Measurements from ENCODE around the gene EN2.
"Not testable (repeated sequence)": the region's sequence is repeated elsewhere in the genome, so short reads cannot be mapped to it uniquely, and the experiment has no call there.

The EN2 gene

DNA sequence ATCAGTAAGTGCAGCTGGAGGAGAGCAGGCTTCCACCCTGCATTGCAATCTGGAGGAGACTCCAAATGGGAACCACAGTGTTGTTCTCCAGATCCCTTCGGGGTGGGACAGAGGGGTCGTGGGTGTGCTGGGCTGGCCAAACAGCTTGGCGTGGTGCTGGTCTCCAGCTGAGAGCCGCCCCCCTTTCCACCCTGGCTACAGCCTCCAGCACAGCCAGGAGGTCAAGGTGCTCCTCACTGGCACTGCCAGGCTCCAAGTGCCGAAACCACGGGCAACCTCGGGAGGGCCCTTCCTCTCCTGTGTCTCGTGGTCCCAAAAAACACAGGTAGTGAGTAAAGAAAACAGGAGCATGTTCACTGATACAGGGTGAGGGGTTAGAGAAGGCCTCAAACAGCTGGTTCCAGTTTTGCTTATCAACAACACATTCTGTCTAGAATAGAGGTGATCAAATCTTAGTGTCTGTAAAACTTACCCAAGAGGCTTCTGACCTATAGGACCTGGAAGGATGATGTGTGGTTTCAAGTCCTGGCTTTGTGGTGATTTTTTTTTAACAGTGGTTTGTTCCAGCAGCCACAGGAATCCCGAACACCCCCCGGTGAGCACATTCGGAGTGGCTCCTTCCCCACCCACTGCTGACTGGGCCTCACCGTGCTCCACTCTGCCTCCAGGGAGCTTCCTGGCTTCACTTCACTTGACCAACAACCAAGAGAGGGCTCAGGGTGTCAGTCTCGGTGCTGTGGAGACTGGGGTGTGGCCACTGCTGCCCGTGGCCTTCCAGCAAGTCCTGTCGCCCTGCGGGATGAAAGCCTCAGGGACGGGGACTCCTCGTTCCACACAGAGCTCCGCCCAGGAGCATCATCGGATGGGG lies 31.2 kb upstream of the EN2 start:
- no peak for DNase-seq

DNA sequence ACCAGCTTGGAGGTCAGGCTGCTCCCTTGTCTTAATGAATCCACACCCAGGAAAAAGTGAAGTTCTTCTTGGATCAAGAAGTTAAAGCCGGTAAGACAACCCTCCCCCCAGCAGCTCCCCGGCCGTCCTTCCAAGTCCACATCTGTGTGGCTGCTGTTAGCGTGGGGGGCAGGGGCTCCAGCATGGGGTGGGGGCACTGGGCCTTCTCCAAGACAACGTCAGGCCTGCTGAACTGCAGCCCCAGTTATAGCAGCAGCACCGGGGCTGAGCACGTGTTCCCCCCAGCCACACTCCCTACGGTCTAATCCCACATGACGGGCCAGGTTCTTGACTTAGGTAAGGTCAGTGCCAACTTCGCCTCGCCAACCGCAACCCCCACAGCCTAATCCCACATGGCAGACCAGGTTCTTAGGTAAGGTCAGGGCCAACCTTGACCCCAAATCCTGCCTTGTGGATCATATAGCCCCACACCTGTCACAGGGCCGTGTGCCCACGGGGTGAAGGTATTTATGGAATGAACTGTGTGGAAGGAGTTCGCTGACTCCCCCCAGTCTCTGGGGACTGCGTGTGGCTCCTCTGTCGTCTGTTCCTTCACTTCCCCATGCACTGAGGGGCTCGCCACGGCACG lies 30.4 kb upstream of the EN2 start:
- DNase-seq: no peak

DNA sequence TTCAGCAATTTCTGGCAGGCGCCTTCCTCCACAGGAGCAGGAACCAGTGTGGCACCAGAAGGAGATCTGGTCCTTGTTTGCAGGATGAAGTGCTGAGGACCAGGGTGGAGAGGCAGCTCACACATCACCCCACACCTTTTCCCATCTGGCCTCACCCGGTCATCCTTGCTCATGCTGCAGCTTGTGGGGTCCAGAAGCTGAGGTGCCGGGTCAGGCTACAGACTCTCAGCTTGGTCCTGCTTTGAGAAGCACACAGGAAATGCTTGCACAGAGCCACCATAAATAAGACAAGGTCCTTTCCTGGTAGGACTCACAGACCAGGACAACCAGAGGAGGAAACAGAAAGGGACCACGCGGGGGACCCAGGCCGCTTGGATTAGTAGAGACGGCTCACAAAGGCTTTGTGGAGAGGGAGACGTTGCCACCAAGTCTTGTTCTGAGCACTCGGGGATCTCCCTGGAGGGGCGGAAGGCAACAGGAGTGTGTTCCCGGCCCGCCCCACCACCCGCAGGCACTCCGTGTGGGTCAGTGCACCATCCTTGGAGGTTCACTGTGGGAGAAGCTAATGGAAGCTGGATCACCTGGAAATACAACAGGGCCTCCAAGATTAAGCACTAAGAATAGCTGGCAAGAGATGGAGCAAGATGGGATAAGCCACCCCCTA lies 29.6 kb upstream of the EN2 start:
- DNase-seq: no peak

DNA sequence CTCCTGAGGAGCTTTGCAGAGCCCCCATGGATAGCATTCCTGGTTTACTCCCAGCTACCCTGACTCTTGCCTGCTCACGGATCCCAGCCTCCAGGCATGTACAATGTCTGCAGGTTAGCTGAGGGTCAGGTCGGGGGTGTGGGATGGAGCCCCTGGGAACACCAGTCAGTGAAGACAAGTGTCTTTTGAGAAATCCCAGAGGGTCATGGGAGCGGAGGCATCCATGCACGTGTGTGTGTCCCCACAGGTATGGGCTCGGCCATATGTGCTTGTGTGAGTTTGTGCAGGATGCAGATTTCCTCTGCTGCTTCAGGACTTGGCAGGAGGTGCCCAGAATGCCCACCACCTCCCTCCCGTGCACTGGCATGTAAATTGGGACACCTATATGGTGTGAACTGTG lies 28.3 kb upstream of the EN2 start:
- no peak for DNase-seq

DNA sequence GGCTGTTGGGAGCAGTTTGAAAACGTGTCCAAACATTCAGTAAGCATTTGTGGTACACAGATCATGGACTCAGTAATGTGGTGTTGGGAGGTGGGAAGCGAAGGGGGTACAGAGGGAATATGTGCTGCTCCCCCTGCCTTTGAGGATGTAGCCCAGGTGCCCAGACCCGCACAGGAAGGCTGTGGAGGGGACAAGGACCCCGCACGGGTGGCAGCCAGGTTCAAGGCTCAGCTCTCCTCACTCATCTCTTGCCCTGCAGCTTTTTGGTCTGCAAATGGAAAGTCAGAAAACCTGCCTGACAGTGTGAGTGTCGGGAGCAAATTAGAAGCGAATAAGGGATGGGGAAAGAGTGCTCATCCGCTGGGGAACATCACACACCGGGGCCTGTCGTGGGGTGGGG lies 27.3 kb upstream of the EN2 start:
- no peak for DNase-seq

DNA sequence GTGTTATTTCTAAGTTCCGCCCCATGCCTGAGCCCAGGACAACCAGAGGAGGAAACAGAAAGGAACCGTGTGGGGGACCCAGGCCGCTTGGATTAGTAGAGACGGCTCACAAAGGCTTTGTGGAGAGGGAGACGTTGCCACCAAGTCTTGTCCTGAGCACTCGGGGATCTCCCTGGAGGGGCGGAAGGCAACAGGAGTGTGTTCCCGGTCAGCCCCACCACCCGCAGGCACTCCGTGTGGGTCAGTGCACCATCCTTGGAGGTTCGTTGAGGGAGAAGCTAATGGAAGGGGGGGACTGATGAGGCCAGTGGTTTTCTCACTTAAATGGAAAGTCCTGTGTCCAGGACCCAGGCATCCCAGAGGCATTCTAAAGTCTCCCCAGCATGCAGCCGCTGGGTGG lies 26.7 kb upstream of the EN2 start:
- no peak for DNase-seq

DNA sequence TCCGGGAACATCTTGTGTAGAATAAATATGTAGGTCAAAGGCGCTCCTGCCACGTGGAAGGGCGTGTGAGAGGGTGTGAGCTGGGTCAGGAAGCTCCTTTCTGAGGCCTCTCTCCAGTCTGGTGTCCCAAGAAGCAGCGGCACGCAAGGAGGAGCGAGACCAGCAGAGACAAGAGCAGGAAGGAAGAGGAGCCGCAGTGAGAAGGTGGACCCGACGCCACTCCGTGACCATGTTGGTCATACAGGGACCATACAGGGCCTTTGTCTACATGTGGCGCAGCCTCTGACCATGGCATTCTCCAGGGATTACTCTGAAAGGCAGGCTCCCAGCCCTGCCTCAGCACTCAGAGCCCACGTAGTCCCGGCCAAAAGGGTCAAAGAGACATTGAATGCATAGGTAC lies 26.2 kb upstream of the EN2 start:
- no peak for DNase-seq

DNA sequence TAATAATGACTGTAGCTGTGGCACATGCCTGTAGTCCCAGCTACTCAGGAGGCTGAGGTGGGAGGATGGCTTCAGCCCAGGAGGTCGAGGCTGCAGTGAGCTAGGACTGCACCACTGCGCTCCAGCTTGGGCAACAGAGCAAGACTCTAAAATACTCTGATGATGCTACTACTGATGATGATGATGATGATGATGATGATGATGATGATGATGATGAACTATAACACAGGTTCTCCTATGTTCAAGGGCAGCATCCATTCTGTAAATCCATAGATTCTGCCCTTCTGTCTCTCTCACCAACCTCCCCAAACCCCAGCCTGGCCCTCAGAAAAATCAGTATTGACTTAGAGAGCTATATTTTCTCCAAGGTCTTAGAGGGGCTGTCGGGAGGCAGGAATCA lies 22.8 kb upstream of the EN2 start:
- DNase-seq: no peak

DNA sequence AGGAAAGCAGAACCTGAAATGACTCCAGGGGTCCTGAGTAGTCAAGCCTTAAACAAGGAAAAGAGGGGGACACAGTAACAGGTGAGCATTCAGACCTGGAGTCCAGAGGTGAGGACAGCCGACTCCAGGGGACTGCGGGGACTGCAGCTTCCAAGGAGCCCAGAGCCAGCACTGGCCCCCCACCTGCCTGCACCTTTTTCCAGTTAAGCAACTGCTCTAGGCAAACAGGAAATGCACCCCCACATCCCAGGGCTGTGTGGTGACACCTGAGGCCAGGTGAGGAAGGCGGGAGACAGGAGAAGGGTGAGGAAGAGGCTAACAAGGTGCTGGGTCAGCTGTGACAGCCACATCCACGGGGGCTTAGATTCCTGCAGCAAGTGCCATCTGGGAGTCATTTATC lies 20.1 kb upstream of the EN2 start:
- DNase-seq: no peak

DNA sequence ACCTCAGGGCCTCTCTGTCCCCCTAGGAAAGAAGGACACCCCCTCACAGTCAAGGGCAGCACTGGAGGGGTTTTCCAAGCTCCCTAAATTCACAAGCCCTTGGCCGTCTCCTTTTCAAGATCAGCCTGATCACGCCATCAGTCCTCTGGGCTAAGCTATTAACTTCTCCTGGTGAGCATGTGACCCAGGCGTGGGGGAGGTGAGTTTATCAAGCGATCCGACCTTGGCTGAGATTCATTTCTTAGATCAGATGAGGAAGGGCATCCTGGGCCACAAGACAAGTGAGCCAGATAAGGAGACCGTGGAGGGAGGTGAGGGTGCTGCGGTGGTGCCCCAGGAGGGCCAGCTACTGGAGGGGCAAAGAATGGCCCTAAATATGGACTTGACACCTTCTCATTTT lies 19.2 kb upstream of the EN2 start:
- no peak for DNase-seq

DNA sequence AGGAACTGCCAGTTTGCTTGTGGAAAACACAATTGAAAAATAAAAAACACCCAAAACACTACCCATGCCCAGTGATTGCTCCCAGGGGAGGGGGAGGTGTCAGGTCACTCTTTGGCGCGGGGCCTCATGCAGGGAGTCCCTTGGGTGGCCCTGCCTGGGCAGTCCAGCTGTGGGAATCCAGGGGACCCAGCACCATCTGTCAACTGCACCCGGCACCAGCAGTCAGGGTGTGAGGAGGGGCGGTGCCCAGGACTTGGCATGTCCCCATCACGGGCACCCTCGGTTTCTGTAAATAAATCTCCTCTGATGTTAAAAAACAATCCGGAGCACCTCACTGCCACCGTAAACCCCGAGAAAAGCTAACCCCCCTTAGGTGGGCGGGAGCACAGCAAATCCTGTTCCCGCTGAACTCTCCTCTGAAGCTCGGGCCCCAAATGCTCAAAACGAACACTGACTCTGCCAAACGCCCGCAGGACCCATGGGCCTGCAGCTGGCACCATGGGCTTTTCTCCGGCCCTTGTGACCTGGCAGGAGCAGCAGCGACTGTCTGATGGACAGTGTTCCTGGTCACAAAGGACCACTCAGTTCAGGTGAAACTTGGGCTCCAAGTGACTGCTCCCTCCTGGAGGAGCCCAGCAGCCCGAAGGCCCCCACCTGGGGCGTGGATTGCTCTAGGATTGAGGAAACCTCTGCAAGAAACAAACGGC lies 18.5 kb upstream of the EN2 start:
- no peak for DNase-seq

DNA sequence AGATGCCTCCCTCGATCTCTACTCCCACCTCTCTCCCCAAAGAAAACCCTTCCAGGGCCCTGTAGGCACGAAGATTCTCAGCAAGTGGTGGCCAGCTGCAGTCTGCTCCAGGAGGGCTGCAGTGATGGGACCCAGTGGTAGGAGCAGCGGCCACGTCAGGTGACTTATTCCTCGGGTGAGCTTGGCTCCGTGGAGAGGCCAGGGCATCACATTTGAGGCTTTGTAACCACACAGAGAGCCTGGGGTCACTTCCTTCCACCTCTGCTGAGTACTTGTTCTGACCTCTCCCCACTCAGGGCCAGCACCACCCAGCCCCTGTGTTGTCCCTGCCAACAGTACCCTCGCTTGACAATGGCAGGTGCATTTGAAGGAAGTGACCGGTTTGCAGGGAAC lies 17.9 kb upstream of the EN2 start:
- no peak for DNase-seq

DNA sequence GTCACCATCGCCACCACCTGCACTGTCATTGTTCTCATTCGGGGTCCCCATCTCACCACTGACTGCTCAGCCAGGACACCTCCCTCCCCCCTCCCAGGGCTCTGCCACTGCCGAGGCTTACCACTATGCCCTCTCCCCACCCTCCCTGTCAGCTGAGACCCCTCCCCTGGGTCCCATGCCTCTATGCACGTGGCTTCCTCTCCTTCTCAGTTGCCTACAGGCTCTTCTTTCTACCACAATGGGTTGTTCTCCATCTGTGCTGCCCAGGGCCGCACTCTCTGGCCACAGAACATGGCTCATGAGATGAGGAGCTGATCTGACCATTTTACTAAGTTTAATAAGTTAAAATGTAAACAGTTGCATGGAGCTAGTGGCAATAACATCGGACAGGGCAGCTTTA lies 16.1 kb upstream of the EN2 start:
- no peak for DNase-seq

DNA sequence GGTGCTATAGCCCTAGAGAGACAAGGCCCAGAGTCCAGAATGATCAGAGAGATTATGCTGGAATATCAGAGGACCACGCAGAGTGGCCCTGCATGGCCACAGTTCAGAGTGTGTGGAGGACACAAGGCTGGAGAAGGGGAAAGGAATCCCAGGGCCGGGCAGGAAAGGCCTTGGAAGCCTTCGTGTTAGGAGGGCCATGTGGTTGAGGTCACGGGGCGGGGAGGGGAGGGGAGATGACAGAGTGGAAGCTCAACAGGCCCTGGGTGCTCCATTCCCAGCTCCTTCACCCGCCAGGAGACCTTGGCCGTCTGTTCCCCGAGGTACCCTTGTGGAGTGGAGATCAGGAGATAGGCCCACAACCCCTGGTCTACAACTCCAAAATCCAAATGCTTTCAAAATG lies 13.2 kb upstream of the EN2 start:
- DNase-seq: no peak

DNA sequence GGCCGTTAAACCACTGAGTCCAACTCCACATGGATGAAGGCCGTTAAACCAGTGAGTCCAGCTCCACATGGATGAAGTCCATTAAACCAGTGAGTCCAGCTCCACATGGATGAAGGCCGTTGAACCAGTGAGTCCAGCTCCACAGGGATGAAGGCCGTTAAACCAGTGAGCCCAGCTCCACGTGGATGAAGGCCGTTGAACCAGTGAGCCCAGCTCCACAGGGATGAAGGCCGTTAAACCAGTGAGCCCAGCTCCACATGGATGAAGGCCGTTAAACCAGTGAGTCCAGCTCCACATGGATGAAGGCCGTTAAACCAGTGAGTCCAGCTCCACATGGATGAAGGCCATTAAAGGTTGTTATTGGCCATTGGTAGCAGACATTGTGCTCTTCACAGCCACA lies 12.3 kb upstream of the EN2 start:
- not testable (repeated sequence) for DNase-seq

DNA sequence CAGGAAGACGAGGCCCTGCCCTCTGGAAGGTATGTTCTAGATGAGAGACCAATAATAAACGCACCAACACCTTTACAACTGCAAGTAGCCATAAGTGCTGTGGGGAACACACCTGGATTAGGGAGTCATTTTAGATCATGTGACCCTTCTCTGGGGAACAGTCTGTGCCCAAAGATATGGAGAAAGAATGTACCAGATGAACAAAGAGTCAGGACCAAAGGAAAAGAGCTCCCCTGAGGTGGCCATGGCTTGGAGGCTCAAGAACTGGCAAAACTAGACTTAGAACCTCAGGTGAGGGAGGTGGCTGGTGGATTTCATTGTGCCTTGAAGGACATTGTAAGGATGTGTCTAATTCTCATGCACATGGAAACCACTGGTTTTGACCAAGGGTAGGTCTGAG lies 10.3 kb upstream of the EN2 start:
- no peak for DNase-seq

DNA sequence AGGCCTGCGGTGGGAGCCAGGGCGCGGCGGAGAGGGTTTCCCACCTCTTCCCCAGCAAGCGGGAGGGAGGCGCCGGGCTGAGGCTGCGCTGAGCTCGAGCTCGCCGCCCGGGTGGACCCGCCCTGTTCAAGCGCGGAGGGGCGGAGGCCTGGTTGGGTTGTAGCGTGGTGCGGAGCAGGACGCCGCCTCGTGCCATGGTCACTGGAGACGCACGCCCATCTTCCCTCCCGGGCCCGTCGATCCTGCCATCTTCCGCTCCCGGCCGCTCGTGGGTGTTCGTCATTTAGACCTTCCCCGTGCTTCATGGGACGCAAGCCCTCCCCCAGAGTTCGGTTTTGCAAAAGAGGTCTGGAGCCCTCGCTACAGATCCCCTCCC lies 9.3 kb upstream of the EN2 start:
- no peak for DNase-seq

DNA sequence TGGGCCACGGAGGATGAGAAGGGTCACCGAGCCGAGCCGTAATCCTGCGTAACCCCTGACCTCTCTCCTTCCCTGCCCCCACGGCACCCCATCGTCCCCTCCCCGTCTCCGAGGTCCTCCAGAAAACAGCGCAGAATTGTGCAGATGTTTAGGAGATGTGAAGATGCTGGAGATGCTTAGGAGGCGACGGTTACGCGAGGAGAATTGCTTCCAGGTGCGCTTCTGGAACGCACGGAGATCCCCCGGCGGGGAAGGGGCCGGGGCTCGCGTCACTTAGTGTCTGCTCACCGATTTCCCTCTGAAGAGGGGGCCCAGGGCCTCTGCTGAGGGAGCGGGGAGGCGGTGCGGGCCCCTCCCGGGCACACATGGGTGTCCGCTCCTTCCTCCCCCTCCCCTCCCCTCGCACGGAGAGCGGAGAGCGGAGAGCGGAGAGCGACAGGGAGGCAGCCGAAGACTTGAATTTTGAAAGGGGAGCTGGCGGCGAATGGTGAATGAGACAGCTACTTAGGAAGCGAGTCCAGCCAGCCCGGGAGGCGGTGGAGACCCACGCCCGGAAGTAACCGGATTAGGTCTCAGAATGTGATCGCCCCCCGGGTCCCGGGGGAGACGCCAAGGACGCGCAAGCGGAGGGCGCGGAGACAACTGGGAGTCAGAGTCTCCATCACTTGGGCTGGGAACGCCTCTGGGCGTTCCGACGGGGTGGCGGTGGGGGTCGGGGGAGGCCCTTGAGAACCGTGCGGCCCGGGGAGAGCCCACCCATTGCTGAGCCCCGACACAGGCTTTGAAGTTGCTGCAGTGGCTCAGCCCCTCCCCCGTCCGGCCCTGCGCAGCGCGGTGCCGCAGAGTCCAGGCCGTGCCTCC lies 8.7 kb upstream of the EN2 start:
- no peak for DNase-seq

DNA sequence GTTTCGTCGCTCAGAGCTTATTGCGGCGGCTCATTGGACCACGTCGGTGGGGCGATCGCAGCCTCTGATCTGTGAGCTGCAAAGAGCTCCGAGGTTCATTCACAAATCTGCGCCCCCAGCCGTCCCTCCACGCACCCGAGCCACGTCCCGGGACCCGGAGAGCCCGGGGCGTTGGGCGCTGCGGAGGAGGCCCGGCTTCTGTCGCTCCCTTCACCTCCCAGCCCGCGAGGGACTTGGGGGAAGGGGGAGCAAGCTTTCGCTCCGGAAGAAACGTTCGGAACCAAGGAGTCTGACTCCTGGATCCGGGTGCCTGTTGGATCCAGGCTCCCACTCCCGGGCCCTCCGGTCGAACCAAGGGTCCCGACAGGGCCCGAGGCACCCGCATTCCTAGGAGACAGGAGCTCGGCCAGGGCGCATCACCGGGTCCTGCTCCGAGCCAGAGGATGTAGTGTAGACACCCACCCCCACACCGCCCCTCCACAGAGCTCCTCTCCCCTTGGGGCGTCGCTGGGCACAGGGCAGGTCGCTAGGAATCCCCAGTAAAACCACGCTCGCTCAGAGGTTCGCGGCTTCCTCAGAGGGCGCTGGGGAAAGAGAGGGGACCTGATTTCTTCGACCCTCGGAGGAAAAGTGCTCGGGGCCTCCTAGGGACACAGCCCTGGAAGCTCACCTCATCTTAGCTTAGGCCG lies 7.9 kb upstream of the EN2 start:
- no peak for DNase-seq

DNA sequence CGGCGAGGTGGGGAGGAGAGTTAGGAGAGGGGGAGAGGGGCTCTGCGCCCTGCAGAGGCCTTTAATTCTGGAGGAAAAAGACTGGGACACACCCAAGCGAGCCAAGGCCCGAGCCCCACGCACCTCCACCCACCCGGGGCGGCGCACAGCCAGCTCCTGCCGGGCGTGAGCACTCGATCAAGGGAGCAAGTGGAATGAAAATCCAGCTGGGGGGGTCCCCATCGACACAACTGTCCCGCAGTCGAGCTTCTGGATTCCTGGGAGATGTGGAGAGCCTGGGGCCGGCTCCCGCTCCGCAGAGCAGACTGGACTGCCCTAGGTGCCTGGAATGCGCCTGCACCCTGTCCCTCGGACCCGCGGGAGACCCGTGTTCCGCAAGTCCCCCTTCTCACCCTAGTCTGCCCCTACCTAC lies 7.4 kb upstream of the EN2 start:
- DNase-seq: no peak

DNA sequence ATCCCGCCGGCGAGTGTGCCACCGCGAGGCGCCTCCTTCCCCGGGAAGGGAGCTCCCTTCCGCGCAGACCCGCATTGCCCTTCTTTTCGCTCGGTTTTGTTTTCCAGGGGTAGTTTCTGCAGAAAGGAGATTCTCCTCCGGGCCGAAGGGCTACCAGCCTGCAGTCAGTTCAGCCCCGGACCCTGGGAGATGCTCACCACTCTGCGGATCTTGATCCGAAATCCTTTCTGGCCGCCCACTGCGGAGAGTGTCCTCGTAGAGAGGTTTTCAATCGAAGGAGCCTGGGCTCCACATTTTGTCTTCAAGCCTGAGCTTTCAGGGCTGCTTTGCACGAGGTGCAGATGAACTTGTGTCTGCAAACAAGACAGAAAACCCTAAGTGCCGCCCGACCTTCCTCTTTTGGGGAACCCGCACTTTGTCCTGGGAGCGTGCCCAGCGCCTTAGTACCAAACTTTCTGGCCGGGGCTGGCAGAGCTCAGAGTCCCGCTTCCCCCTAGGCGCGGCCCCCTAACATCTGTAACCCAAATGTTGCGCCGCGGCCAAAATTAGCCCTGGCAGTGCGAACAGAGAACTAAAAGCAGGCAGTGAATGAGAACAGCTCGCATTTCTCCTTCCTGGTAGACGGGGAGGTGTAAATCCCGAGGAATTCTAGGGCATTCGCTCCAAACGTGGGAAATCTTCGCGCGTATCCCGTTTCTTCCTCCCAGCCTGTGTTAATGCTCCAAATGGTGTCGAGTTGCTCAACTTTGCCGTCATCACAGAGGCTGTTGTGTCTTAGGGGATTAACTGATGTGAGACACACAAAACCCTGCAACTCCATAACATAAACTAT lies 6.7 kb upstream of the EN2 start:
- DNase-seq: no peak
